Thoracic aorta (tissue), 2 donors: ENCODE measurements around the gene GDF10. TPM values are rescaled to one million over a fixed set of nuclear protein-coding genes. Genes with fewer than 3 reads are reported as not detected.
A peak's percentile ranks its signal among the peaks of the same experiment; 100 is the strongest.

Experiments
- ATAC-seq: fragments of 150-250 bp; one replicate; pipeline ENCODE4 v1.8.0; 2017; ENCODE audit warnings: low read depth; ENCODE audit not compliant: insufficient number of reproducible peaks, low FRiP score
- DNase-seq: peaks from one replicate; pipeline ENCODE4 v3.0.0-alpha.2; 2020; ENCODE audit warnings: low spot score
- H3K27ac ChIP-seq, 2 donors: fragments of 200-600 bp; sonication (generic); 1 replicate in 1 of 2; 2 replicates in 1 of 2; pipeline ENCODE4 v1.5.1; 2016; ENCODE audit warnings: mild to moderate bottlenecking in 2 of 2, moderate library complexity in 2 of 2
- H3K27me3 ChIP-seq: fragments of 200-600 bp; sonication (generic); replicated peaks from 2 replicates; pipeline ENCODE4 v1.6.0; 2016; ENCODE audit warnings: mild to moderate bottlenecking; ENCODE audit not compliant: insufficient read depth
- H3K36me3 ChIP-seq: fragments of 200-600 bp; sonication (generic); one replicate; pipeline ENCODE4 v1.5.1; 2016
- H3K4me1 ChIP-seq, 2 donors: fragments of 200-600 bp; sonication (generic); 1 replicate in 1 of 2; 2 replicates in 1 of 2; pipeline versions ENCODE4 v1.5.1 to v1.6.0; 2016; ENCODE audit warnings: low read depth in 2 of 2, mild to moderate bottlenecking in 1 of 2; ENCODE audit not compliant: control insufficient read depth in 1 of 2
- H3K4me3 ChIP-seq: fragments of 200-600 bp; sonication (generic); 2 replicates; pipeline ENCODE4 v1.5.1; 2016; ENCODE audit warnings: mild to moderate bottlenecking
- H3K9me3 ChIP-seq: fragments of 200-600 bp; sonication (generic); 2 replicates; pipeline ENCODE4 v1.5.1; 2016
- total RNA-seq, 2 donors: library from RNA; depleted of rRNA; stranded (reverse); fragments of >200 nt; gene quantifications; one replicate each; pipeline versions ENCODE4 v1.1.0 to v1.2.3, GENCODE V29; 2016
- TF ChIP-seq, protein P1 (sequence below): fragments of 200-600 bp; sonication (generic); IDR thresholded peaks from one replicate; pipeline ENCODE4 v1.5.1; 2019; ENCODE audit warnings: antibody characterized with exemption

GDF10 gene
- total RNA-seq, 2 donors from 2014 or later: 2.4 to 2.5 TPM

GRCh38 chr10:47297866-47298540 lies 2.0 kb upstream of the GDF10 start:
- DNase-seq: no peak
- no peak for ATAC-seq
- Histone ChIP-seq H3K4me3 (no peak overlapping the region), H3K4me1 (peaks cover 14 to 66% of the 10 kb centered on the region in 2 donors), H3K36me3 (no peaks in the 10 kb centered on the region), H3K27ac (peak overlapping the region in 1 of 2 donors; percentile 5), H3K9me3 (no peaks in the 10 kb centered on the region), H3K27me3 (no peaks in the 10 kb centered on the region)
- TF ChIP-seq, protein P1, sequence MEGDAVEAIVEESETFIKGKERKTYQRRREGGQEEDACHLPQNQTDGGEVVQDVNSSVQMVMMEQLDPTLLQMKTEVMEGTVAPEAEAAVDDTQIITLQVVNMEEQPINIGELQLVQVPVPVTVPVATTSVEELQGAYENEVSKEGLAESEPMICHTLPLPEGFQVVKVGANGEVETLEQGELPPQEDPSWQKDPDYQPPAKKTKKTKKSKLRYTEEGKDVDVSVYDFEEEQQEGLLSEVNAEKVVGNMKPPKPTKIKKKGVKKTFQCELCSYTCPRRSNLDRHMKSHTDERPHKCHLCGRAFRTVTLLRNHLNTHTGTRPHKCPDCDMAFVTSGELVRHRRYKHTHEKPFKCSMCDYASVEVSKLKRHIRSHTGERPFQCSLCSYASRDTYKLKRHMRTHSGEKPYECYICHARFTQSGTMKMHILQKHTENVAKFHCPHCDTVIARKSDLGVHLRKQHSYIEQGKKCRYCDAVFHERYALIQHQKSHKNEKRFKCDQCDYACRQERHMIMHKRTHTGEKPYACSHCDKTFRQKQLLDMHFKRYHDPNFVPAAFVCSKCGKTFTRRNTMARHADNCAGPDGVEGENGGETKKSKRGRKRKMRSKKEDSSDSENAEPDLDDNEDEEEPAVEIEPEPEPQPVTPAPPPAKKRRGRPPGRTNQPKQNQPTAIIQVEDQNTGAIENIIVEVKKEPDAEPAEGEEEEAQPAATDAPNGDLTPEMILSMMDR: no peak

GRCh38 chr10:47298715-47299114 lies 1.3 kb upstream of the GDF10 start:
- no peaks in the 10 kb centered on the region for H3K36me3 ChIP-seq
- H3K4me1 ChIP-seq: peaks cover 14 to 68% of the 10 kb centered on the region in 2 donors
- TF ChIP-seq, protein P1: no peak
- no peaks in the 10 kb centered on the region for H3K9me3 ChIP-seq
- DNase-seq (no peak), ATAC-seq (no peak)
- H3K27me3 ChIP-seq: no peaks in the 10 kb centered on the region
- H3K27ac ChIP-seq: peak overlapping the region in 1 of 2 donors; percentile 7
- H3K4me3 ChIP-seq: no peak overlapping the region

DNA sequence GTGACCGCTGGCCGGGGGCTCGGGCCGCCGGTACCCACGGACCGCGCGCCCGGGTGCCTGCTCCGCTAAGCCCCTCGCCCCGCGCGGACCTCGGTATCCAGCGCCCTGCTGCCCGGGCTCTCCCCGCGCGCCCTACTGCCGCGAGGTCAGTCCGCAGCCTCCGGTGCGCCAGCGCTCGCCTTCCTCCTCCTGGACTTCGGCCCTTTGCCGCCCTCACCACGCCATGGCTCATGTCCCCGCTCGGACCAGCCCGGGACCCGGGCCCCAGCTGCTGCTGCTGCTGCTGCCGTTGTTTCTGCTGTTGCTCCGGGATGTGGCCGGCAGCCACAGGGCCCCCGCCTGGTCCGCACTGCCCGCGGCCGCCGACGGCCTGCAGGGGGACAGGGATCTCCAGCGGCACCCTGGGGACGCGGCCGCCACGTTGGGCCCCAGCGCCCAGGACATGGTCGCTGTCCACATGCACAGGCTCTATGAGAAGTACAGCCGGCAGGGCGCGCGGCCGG lies 483 bp downstream of the GDF10 start:
- Histone ChIP-seq H3K4me3 (peak overlapping the region; percentile 76), H3K36me3 (no peaks in the 10 kb centered on the region), H3K27me3 (no peaks in the 10 kb centered on the region), H3K9me3 (no peaks in the 10 kb centered on the region), H3K4me1 (peaks cover 14 to 68% of the 10 kb centered on the region in 2 donors), H3K27ac (no peak overlapping the region)
- DNase-seq (no peak), ATAC-seq (no peak)
- TF ChIP-seq, protein P1: peak; percentile 39

GRCh38 chr10:47301833-47302232 lies 1.8 kb downstream of the GDF10 start:
- no peak for ATAC-seq
- no peaks in the 10 kb centered on the region for H3K36me3 ChIP-seq
- H3K4me1 ChIP-seq: peaks cover 10 to 58% of the 10 kb centered on the region in 2 donors
- H3K27ac ChIP-seq: no peak overlapping the region
- TF ChIP-seq, protein P1: no peak
- H3K9me3 ChIP-seq: no peaks in the 10 kb centered on the region
- no peaks in the 10 kb centered on the region for H3K27me3 ChIP-seq
- H3K4me3 ChIP-seq: no peak overlapping the region
- no peak for DNase-seq

GRCh38 chr10:47303105-47303504 lies 3.1 kb downstream of the GDF10 start:
- no peaks in the 10 kb centered on the region for H3K9me3 ChIP-seq
- H3K4me3 ChIP-seq: no peak overlapping the region
- H3K36me3 ChIP-seq: no peaks in the 10 kb centered on the region
- H3K4me1 ChIP-seq: peaks cover 10 to 45% of the 10 kb centered on the region in 2 donors
- DNase-seq (no peak), ATAC-seq (no peak)
- H3K27me3 ChIP-seq: no peaks in the 10 kb centered on the region
- no peak overlapping the region for H3K27ac ChIP-seq
- TF ChIP-seq, protein P1: no peak
